ENCODE results near the gene NFKBIE.

The NFKBIE gene

GRCh38 chr6:44275271-44275748 is 10.0 kb upstream of the NFKBIE start:
- Histone ChIP-seq H3K27me3 (ENCODE audit: low read depth, low read length) (peaks cover 7% of the 10 kb centered on the region), H2AFZ (ENCODE audit: low read depth, low read length) (no peak overlapping the region), H3K79me2 (ENCODE audit: low read length) (no peaks in the 10 kb centered on the region), H3K4me2 (ENCODE audit: low read length) (no peak overlapping the region), H3K4me1 (ENCODE audit: low read length) (0 out of 2 replicates have a peak, but pooled peaks cover 4% of the 10 kb centered on the region), H3K27ac (ENCODE audit: low read length) (no peak overlapping the region), H3K4me3 (ENCODE audit: low read length) (no peak overlapping the region), H4K20me1 (ENCODE audit: insufficient read depth, low read length) (no peaks in the 10 kb centered on the region), H3K9ac (ENCODE audit: low read length) (no peak overlapping the region), H3K36me3 (replicated peaks; ENCODE audit: low read depth, low read length) (no peaks in the 10 kb centered on the region), H3K9me3 (ENCODE audit: insufficient read depth, low read length) (no peaks in the 10 kb centered on the region)
- no peak for TF ChIP-seq EZH2phosphoT487 (IDR thresholded peaks at IDR 0.05; ENCODE audit: low read depth)

- H3K4me3 ChIP-seq (ENCODE audit: low read length), result no peak overlapping the region
- no peak overlapping the region for H3K4me2 ChIP-seq (ENCODE audit: low read length)
- no peaks in the 10 kb centered on the region for H3K9me3 ChIP-seq (ENCODE audit: insufficient read depth, low read length)
- H2AFZ ChIP-seq (ENCODE audit: low read depth, low read length), result no peak overlapping the region
- no peaks in the 10 kb centered on the region for H3K79me2 ChIP-seq (ENCODE audit: low read length)
- no peak overlapping the region for H3K9ac ChIP-seq (ENCODE audit: low read length)
- no peak for TF ChIP-seq EZH2phosphoT487 (IDR thresholded peaks at IDR 0.05; ENCODE audit: low read depth)
- no peak for TF ChIP-seq CTCF (IDR thresholded peaks at IDR 0.05; ENCODE audit: low read depth, low read length)
- H3K27ac ChIP-seq (ENCODE audit: low read length), result no peak overlapping the region
- no peaks in the 10 kb centered on the region for H3K36me3 ChIP-seq (replicated peaks; ENCODE audit: low read depth, low read length)
- H3K4me1 ChIP-seq (ENCODE audit: low read length), result peaks cover 20% of the 10 kb centered on the region
- peaks cover 7% of the 10 kb centered on the region for H3K27me3 ChIP-seq (ENCODE audit: low read depth, low read length)
- no peaks in the 10 kb centered on the region for H4K20me1 ChIP-seq (ENCODE audit: insufficient read depth, low read length)
These were observed 8.3 kb upstream of the NFKBIE start for GRCh38 chr6:44273617-44274016.

GRCh38 chr6:44272999-44273566 is 7.7 kb upstream of the NFKBIE start:
- Histone ChIP-seq H3K79me2 (ENCODE audit: low read length) (no peaks in the 10 kb centered on the region), H4K20me1 (ENCODE audit: insufficient read depth, low read length) (no peaks in the 10 kb centered on the region), H3K4me2 (ENCODE audit: low read length) (no peak overlapping the region), H3K9me3 (ENCODE audit: insufficient read depth, low read length) (no peaks in the 10 kb centered on the region), H3K27me3 (ENCODE audit: low read depth, low read length) (peaks cover 7% of the 10 kb centered on the region), H3K9ac (ENCODE audit: low read length) (no peak overlapping the region), H3K27ac (ENCODE audit: low read length) (no peak overlapping the region), H3K4me1 (ENCODE audit: low read length) (peaks cover 25% of the 10 kb centered on the region), H2AFZ (ENCODE audit: low read depth, low read length) (no peak overlapping the region), H3K4me3 (ENCODE audit: low read length) (no peak overlapping the region), H3K36me3 (replicated peaks; ENCODE audit: low read depth, low read length) (no peaks in the 10 kb centered on the region)
- no peak for TF ChIP-seq CTCF (IDR thresholded peaks at IDR 0.05; ENCODE audit: low read depth, low read length)
- no peak for TF ChIP-seq EZH2phosphoT487 (IDR thresholded peaks at IDR 0.05; ENCODE audit: low read depth)

- no peaks in the 10 kb centered on the region for H3K79me2 ChIP-seq (ENCODE audit: low read length)
- no peak overlapping the region for H3K4me2 ChIP-seq (ENCODE audit: low read length)
- H2AFZ ChIP-seq (ENCODE audit: low read depth, low read length), result no peak overlapping the region
- H3K9ac ChIP-seq (ENCODE audit: low read length), result no peak overlapping the region
- H3K27ac ChIP-seq (ENCODE audit: low read length), result no peak overlapping the region
- H4K20me1 ChIP-seq (ENCODE audit: insufficient read depth, low read length), result no peaks in the 10 kb centered on the region
- no peaks in the 10 kb centered on the region for H3K36me3 ChIP-seq (replicated peaks; ENCODE audit: low read depth, low read length)
- H3K4me3 ChIP-seq (ENCODE audit: low read length), result no peak overlapping the region
- peaks cover 7% of the 10 kb centered on the region for H3K27me3 ChIP-seq (ENCODE audit: low read depth, low read length)
- no peaks in the 10 kb centered on the region for H3K9me3 ChIP-seq (ENCODE audit: insufficient read depth, low read length)
- peaks cover 31% of the 10 kb centered on the region for H3K4me1 ChIP-seq (ENCODE audit: low read length)
- TF ChIP-seq CTCF (IDR thresholded peaks at IDR 0.05; ENCODE audit: low read depth, low read length) (no peak), EZH2phosphoT487 (IDR thresholded peaks at IDR 0.05; ENCODE audit: low read depth) (no peak)
These were observed 7.2 kb upstream of the NFKBIE start for GRCh38 chr6:44272529-44272928.
